H4 (cell line): ENCODE measurements around the gene LIN9. TPM values are rescaled to one million over a fixed set of nuclear protein-coding genes. Genes with fewer than 3 reads are reported as not detected.
A peak's percentile ranks its signal among the peaks of the same experiment; 100 is the strongest.
"Not testable (repeated sequence)": the region's sequence is repeated elsewhere in the genome, so short reads cannot be mapped to it uniquely, and the experiment has no call there.

Experiments used
- DNase-seq: peaks from one replicate; pipeline ENCODE4 v3.0.0-alpha.2; 2015; ENCODE audit warnings: low spot score
- total RNA-seq: library from RNA; depleted of rRNA; stranded (reverse); fragments of >200 nt; shearing (Covaris generic); gene quantifications from 2 replicates; pipeline ENCODE4 v1.2.3, GENCODE V29; 2014; rRNA removed

LIN9 gene, protein sequence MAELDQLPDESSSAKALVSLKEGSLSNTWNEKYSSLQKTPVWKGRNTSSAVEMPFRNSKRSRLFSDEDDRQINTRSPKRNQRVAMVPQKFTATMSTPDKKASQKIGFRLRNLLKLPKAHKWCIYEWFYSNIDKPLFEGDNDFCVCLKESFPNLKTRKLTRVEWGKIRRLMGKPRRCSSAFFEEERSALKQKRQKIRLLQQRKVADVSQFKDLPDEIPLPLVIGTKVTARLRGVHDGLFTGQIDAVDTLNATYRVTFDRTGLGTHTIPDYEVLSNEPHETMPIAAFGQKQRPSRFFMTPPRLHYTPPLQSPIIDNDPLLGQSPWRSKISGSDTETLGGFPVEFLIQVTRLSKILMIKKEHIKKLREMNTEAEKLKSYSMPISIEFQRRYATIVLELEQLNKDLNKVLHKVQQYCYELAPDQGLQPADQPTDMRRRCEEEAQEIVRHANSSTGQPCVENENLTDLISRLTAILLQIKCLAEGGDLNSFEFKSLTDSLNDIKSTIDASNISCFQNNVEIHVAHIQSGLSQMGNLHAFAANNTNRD
- 7.9 and 10.7 TPM in 2 replicates for total RNA-seq

DNA sequence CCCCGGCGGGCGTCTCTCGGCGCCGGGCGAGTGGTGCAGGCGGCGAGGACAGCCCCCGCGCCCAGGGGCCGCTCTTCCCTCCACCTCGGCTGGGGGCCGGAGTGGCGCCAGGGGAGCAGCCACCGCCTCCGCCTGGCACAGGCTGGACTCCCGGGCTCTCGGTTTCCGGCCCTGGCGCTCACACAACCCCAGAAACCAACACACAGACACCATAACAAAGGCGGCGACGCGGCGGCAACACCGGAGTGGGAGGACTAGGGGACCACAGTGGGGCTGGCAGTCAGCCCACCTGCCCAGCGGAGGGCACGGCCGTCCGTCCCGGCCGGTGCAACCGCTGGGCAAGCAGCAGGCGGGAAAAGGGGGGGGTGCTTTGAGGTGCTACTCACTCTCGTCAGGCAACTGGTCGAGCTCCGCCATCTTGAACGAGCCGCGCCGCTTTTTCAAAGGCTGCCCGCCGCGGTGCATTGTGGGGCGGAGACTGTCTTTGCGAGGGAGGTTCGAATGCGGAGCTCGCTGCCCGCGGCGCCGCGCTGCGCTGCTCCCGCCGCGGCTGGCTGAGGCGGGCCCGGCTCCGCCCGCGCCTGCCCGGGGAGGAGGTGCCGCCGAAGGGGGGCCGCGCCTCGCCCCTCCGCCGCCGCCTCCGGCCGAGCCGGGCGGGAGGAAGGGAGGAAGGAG lies at the start of gene LIN9:
LIN9 (minus strand) TSS at position 442 of the 675 bp plus-strand sequence; CDS start at position 417, 25 bp downstream.
- peak; percentile 79 for DNase-seq

DNA sequence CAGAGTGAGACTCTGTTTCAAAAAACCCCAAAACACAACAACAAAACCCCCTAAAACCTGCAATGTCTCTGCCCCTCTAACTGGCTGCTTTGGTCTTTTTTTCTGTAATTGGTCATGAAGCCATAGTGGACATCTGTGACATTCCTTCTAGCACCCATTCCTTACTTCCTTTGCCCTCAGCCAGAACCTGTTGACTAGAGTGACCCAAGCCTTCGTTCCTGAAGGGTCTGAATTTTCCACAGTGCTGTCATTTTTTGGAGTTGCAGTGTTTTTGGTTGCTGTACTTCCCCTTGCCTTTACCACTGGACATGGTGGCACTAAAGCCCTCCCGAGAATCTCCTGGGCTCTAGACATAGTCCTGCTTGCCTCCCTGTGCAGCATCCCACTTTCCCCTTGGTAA lies 48.5 kb upstream of the LIN9 start:
- no peak for DNase-seq

DNA sequence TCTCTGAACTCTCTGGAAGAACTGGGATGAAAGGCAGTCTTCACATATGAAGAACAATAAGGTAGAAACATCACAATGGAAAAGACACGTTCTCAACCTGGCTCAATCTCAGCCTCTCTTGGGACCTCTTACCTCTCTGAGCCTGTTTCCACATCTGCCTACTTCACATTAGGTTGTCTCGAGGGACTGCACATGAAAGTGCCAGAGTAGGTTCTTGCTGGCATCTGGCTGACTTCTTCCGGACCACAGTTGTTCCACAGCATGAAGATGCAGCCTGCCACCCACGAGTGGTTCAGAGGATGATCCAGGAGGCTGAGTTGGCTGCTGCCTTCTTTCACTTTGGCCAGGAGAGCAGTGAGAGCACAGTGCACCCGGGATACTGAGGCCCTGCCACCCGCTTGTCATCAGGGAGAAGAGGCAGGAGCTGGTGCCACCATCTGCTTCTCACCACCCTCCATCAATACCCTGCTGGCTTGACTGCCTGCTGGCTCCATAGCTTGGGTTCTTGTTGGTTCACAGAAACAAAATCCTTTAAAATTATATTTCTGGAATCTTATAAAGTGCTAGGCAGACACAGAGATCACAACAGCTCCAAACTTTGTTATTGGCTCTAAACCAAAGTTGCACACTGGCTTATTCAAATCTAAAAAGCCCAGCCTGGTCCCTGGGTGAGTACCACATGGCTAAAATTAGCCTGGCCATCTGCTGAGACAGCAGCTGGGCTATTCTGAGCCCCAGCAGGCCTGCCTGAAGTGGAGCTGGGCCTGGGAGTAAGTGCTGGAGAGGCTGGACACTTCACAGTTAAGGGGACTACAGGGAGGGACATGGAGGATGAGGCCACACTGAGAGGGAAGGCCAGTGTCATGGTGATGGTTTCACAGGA lies 46.9 kb upstream of the LIN9 start:
- DNase-seq: no peak

DNA sequence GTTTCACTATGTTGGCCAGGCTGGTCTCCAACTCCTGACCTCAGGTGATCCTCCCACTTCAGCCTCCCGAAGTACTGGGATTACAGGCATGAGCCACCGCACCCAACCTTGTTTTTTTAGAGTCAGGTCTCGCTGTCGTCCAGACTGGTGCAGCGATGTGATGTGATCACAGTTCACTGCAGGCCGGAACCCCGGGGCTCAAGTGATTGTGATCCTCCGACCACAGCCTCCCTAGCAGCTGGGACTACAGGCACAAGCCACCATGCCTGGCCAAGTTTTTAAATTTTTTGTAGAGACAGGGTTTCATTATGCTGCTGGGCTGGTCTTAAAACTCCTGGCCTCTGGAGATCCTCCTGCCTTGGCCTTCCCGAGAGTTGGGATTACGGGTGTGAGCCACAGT lies 46.1 kb upstream of the LIN9 start:
- DNase-seq: no peak

DNA sequence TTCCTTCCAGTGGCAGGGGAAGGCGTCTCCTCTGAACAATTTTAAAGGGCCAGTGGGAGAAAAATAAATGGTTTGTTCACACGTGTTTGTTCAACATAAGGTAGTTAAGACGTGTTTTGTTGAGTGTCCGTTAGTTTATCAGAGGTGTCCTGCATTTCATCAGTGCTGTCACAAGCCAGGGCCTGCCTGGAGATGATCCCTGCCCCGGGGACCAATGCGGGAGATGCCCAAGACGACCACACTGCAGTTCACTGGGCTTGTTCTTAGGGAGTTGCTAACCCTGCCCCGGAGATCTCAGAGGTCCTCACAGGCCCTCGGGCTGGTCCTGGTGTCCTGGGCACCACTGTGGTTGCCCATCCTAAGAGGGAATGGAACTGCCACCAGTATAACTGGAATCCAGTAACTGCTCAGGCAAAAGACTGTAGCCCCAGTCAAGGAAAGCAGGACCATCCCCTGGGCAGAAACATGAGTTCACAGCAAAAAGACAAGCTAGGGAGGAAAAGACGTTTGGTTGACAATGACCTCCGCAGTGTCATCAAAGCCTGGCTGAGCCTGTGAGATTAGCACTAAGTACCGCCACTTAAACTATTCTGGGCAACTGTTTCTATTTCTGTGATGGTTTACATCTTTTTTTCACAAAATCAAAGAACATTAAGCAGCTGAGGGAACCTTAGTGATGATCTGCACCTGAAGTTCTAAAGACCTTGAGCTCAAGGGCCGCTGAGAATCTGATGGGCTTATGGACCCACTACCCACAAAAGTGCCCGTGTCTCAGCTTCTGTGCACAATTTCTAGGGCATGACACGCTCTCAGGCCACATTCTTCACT lies 44.9 kb upstream of the LIN9 start:
- no peak for DNase-seq

DNA sequence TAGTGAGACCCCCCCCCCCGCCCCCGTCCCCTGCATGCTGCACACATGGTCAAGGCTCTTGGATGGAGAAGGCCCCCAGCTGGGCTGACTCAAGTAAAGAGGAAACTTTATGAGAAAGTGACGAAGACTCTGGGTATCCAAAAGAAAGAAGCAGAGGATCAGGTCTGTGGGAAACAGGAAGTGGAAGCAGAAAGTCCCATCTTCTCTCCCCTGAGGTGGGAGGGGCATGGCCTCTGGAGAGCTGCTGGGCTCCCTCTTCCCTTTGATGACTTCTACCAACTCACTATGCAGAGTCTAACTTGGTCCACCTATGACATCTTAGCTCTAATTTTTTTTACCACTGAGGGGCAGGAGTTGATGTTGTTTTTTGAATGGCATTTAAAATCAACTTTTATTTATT lies 42.7 kb upstream of the LIN9 start:
- DNase-seq: no peak

DNA sequence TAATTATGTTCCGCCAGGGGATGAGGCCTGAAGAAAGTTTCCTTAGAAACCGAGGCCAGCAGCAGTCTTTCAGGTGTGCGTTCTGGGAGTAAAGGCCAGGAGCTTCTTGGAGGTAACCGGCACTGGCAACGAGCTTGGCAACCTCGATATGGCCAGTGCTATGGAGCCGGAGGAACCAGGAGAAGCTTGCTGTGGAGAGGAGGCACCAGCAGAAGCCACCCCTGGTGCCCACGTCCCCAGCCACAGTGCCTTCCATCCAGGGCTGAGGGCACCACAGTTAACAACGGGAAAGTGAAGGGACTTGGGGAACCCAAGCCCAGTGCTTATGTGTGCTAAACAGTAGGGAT lies 41.5 kb upstream of the LIN9 start:
- DNase-seq: no peak

DNA sequence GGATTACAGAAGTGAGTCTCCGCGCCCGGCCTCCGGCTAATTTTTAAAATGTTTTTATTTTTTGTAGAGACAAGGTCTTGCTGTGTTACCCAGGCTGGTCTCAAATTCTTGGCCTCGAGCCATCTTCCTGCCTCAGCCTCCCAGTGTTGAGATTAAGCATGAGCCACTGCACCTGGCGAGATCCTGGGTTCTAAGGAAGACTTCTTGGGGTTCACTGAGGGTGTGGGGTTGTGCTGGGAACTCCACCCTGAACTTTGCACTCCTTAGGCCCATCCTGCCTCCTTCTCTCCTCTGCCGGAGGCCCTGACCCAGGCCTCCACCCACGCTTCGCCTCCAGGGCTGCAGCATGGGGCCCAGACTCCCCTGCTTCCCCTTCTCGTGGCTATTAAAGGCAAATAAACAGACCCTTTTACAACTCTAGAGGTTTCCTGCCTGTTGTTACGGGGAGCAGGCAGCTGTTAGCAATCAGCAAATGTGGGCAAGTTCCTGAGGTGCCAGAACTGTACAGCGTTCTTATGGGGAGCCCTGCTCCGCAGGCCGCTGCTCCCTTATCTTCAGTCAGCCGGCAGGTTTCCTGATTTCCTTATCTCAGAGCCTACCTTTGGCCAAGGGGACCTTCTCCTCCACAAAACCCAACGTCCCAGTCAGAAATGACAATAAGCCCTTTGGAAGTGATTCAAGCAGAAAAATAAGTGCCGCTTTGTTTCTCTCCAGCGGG lies 41.0 kb upstream of the LIN9 start:
- DNase-seq: no peak

DNA sequence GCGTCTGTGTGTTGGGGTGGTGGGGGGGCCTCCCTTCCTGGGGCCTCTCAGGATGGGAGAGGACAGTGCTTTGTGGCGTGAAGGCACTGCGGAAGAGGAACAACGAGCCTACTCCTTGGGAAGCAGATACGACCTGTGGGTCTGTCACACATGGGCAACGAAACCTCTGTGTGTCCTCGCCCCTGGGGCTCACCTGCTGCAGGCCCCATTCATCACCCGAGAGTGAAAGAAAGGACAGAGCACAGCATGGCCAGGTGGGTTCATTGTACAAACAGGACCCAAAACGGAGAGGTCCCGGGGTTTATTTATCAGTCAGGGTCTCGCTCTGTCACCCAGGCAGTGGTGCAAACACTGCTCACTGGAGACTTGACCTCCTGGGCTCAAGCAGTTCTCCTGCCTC lies 40.1 kb upstream of the LIN9 start:
- no peak for DNase-seq

DNA sequence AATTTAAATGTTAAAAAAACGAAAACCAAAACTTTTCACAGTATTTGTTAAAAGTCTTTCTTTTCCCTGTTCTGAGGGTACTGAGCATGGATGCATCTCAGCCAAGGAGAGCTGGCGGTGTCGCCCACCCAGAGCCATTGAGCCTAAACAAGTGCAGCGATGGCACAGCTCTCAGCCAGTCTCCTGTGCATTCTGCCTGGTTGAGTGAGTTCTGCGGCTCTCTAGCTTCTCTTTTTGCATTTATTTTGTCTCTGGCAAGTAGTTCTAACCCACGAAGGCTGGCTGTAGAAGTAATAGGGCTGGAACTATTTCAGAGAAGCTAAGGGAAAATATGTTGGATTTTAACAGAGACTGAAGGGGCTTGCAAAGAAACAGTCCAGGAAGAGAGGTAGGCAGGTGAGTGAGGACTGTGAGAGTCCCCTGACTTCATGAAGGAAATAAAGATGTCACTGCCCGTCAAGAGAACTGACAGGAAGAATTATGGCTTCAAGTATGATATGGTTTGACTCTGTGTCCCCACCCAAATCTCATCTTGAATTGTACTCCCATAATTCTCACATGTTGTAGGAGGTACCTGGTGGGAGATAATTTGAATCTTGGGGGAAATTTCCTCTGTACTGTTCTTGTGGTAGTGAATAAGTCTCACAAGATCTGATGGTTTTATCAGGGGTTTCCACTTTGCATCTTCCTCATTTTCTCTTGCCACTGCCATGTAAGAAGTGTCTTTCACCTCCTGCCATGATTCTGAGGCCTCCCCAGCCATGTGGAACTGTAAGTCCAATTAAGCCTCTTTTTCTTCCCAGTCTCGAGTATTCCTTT lies 35.7 kb upstream of the LIN9 start:
- no peak for DNase-seq

DNA sequence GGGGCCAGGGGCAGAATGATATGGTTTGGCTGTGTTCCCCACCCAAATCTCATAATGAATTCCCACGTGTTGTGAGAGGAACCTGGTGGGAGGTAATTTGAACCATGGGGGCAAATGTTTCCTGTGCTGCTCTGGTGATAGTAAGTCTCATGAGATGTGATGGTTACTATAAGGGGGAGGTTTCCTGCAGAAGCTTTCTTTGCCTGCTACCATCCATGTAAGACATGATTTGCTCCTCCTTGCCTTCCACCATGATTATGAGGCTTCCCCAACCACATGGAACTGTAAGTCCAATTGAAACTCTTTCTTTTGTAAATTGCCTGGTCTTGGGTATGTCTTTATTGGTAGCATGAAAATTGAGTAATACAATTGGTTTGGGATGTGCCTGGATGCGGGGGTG lies 33.7 kb upstream of the LIN9 start:
- no peak for DNase-seq

DNA sequence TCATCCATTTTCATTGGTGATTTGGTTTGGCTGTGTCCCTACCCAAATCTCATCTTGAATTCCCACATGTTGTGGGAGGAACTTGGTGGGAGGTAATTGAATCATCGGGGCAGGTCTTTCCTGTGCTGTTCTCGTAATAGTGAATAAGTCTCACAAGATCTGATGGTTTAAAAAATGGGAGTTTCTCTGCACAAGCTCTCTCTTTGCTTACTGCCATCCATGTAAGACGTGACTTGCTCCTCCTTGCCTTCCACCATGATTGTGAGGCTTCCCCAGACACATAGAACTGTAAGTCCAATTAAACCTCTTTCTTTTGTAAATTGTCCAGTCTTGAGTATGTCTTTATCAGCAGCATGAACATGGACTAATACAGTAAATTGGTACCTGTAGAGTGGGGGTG lies 31.1 kb upstream of the LIN9 start:
- DNase-seq: not testable (repeated sequence)

DNA sequence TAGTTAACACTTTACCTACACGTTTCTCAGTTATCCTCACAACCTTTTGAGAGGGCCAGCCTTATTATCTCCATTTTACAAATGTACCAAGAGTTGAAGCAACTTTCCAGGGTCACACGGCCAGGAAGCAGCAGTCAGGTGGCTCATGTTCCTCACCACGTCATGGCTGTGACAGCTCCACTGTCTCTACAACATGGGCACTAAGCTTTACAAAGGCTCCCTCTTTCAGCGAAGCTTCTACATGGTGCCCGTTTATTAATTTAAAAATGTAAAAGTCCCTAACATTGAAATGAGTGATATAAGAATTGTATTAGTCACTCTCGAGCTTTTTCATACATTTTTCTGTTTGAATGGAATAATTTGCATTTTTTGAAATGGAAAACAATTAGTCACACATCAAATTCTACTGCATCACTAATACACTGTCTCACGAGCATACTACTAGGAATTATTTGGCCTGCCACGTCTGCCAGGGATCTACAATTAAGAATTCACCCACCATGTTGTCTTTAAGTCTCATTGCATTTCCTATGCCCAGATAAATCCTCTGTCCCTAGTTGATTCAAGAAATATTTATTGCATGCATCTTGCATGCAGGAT lies 28.4 kb upstream of the LIN9 start:
- DNase-seq: no peak

DNA sequence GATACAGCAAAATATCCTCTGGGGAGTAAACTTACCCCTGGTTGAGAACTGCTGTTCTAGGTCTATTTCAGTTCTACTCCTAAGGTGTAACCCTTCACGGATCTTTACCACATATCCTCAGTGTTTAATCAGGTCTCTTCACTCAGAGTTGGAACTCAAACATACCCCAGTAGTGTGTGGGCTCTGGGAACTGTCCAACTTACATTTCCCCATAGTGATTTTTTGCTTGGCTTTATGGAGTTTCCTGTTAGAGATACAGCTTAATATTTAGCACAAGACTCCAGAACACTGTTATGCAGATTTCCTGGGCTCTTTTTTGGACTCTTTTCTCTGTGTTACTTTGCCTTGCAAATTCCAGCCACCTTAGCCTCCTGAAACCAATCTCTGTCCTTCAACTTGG lies 26.7 kb upstream of the LIN9 start:
- no peak for DNase-seq

DNA sequence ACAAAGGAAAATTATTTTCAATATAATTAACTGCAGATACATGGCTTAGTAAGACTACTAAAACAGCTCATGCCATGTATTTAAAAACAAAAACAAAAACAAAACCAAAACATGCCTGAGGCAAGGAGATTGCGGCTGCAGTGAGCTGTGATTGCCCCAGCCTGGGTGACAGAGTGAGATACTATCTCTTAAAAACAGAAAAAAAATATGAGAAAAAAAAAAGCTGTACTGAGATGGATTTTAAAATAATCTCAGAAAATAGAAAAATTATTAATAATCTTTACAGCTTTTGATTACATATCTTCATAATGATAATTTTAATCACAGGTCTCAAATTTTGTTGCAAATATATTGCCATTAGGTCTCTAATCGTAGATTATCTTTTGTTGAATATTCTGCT lies 24.0 kb upstream of the LIN9 start:
- DNase-seq: no peak

DNA sequence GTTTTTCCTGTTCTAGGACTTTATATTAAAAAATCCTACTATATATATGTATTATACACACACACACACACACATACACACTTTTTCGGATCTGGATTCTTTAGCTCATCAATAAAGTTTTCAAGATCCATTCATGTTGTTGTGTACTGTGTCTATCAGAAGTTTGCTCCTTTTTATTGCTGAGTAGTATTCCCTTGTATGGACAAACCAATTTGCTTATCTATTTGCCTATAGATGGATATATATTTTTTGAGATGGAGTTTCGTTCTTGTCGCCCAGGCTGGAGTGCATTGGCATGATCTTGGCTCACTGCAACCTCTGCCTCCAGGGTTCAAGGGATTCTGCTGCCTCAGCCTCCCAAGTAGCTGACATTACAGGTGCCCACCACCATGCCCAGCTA lies 20.3 kb upstream of the LIN9 start:
- DNase-seq: no peak

DNA sequence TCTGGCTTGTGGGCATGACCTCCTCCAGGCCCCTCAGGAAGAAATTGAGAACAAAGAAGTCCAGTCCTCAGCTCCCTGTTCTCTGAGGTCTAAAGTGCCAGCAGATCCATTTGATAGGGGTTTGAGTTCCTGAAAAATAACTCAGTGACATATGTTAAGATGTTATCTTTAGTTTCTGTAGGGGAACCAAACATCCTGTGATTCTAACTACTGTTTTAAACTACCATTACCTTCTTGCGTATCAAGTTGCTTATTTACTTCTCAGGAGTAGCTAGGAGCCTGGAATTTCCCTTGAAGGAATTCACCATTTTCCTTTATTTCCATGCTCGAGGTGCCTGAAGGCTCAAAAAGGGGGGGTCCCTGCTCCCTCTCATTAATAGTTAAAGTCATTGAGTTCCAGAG lies 18.8 kb upstream of the LIN9 start:
- DNase-seq: no peak

DNA sequence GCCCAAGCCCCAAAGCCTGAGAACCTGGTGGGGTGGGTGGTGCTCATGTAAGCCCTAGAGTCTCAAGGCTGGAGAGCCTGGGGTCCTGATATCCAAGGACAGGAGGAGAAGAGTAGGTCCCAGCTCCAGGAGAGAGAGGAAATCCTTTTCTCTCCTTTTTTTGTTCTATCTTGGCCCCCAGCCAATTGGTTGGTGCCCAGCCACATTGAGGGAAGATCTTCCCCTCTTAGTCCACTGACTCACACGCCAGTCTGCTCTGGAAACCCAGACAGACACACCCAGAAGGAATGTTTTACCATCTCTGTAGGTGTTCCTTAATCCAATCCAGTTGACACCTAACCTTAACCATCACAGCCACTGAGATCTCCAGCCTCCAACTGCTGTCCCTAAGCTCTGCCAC lies 16.2 kb upstream of the LIN9 start:
- DNase-seq: peak; percentile 17

DNA sequence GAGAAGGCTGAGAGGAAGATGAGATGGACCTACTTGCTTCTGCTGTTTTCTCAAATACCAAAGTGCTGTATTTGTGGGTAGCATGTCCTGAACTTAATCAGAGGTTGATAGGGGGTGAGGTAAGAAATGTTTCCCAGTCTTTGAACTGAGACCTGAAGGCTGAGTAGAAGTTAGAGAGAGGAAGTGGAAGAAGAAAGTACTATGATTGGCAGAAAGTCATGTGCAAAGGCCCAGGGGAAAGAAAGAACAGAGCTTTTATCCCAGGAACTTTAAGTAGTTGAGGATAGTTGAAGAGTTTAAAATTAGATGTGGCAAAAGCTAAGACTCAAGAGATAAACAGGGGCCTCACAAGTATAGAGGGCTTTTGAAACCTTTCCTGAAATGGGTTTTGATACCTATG lies 15.5 kb upstream of the LIN9 start:
- no peak for DNase-seq
